ENCODE results near the gene ZBTB8A.

DNA sequence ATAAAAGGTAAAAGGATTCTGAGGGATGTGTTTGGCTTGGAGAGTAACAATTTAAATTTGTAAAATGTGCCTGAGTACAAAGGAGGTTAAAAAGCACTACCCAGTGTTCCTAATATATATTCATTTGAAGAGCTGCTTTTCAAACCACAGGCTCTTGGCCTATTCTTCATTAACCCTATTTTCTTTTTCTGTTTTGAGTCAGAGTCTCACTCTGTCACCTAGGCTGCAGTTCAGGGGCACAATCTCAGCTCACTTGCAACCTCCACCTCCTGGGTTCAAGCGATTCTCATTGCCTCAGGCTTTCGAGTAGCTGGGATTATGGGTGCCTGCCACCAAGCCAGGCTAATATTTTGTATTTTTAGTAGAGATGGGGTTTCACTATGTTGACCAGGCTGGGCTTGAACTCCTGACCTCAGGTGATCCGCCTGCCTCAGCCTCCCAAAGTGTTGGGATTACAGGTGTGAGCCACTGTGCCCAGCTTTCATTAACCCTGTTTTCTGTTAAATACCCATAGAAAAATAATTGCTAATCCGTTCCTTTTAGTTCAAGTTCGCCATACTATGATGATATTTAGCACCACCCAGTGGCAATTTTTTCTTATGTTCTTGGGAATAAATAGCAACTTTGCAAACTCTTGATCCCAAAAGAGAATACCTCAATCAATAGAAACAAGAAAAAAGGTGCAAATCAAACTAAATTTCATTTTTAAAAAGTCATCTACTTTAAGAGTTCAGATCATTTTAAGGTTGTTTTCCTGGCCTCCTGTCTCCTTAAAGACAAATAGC is 80.7 kb downstream of the ZBTB8A start:
- TF ChIP-seq, protein P1, sequence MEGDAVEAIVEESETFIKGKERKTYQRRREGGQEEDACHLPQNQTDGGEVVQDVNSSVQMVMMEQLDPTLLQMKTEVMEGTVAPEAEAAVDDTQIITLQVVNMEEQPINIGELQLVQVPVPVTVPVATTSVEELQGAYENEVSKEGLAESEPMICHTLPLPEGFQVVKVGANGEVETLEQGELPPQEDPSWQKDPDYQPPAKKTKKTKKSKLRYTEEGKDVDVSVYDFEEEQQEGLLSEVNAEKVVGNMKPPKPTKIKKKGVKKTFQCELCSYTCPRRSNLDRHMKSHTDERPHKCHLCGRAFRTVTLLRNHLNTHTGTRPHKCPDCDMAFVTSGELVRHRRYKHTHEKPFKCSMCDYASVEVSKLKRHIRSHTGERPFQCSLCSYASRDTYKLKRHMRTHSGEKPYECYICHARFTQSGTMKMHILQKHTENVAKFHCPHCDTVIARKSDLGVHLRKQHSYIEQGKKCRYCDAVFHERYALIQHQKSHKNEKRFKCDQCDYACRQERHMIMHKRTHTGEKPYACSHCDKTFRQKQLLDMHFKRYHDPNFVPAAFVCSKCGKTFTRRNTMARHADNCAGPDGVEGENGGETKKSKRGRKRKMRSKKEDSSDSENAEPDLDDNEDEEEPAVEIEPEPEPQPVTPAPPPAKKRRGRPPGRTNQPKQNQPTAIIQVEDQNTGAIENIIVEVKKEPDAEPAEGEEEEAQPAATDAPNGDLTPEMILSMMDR (conservative IDR thresholded peaks at IDR 0.05; ENCODE audit: low read length): peak; percentile 65
- no peak for TF ChIP-seq EZH2phosphoT487 (IDR thresholded peaks at IDR 0.05; ENCODE audit: borderline replicate concordance, low read depth, low read length)
